Stimulated activated CD4-positive, alpha-beta T cell treated with anti-CD3 and anti-CD28 coated beads, TNF-alpha, amount 100 ng/mL, for 1 hour (primary cell): ENCODE results near the gene HRCT1.
"Not testable (repeated sequence)": the region's sequence is repeated elsewhere in the genome, so short reads cannot be mapped to it uniquely, and the experiment has no call there.

Source experiments
- DNase-seq, 3 donors: peaks; one replicate each; pipeline ENCODE4 v3.0.0-alpha.2; 2020; ENCODE audit warnings: low read depth in 3 of 3, low spot score in 1 of 3

HRCT1 gene

GRCh38 chr9:35905912-35906679 is at the start of gene HRCT1:
TSS of gene HRCT1 (plus strand) at chr9:35906202. CDS start at chr9:35906288, 86 bp downstream.
- no peak for DNase-seq

- no peak for DNase-seq
Observed at GRCh38 chr9:35856206-35856605, 49.8 kb upstream of the HRCT1 start.

GRCh38 chr9:35856882-35857281 is 49.1 kb upstream of the HRCT1 start:
- no peak for DNase-seq

GRCh38 chr9:35858458-35858857 is 47.5 kb upstream of the HRCT1 start:
- DNase-seq: no peak

GRCh38 chr9:35859310-35859989 is 46.6 kb upstream of the HRCT1 start:
- DNase-seq: no peak

- no peak for DNase-seq
Observed at GRCh38 chr9:35859990-35860339, 46.0 kb upstream of the HRCT1 start.

GRCh38 chr9:35861161-35861897 is 44.7 kb upstream of the HRCT1 start:
- DNase-seq: no peak

- DNase-seq: no peak
Observed at GRCh38 chr9:35862328-35862727, 43.7 kb upstream of the HRCT1 start.

- DNase-seq: no peak
Observed at GRCh38 chr9:35863583-35863982, 42.4 kb upstream of the HRCT1 start.

GRCh38 chr9:35864695-35865255 is 41.2 kb upstream of the HRCT1 start:
- no peak for DNase-seq

- DNase-seq: no peak
Observed at GRCh38 chr9:35867538-35867937, 38.5 kb upstream of the HRCT1 start.

- DNase-seq: no peak
Observed at GRCh38 chr9:35868933-35869332, 37.1 kb upstream of the HRCT1 start.

GRCh38 chr9:35869621-35870216 is 36.3 kb upstream of the HRCT1 start:
- DNase-seq: no peak

- DNase-seq: no peak
Observed at GRCh38 chr9:35870351-35870923, 35.6 kb upstream of the HRCT1 start, which contains the start of gene OR13J1. TSS of gene OR13J1 (minus strand) at chr9:35870401. CDS start at chr9:35870401, 0 bp downstream.

- no peak for DNase-seq
Observed at GRCh38 chr9:35871545-35871944, 34.5 kb upstream of the HRCT1 start.

- DNase-seq: no peak
Observed at GRCh38 chr9:35872505-35872904, 33.5 kb upstream of the HRCT1 start.

GRCh38 chr9:35882263-35882848 is 23.6 kb upstream of the HRCT1 start:
- DNase-seq: peak; percentile 45 to 77 (median 57)

GRCh38 chr9:35882996-35883395 is 23.0 kb upstream of the HRCT1 start:
- DNase-seq: no peak

GRCh38 chr9:35884908-35885307 is 21.1 kb upstream of the HRCT1 start:
- DNase-seq: not testable (repeated sequence)

GRCh38 chr9:35891646-35892045 is 14.4 kb upstream of the HRCT1 start:
- no peak for DNase-seq
